ENCODE measurements around the gene SPSB2.

GRCh38 chr12:6833189-6833890, 39.8 kb downstream of the SPSB2 start:
- no peak for TF ChIP-seq CTCF (conservative IDR thresholded peaks at IDR 0.05; ENCODE audit: low read depth in 2 of 2)
- TF ChIP-seq ZNF331 (CRISPR knock-in tag; IDR thresholded peaks at IDR 0.05; ENCODE audit: low read depth), result no peak
- TF ChIP-seq EZH2 (IDR thresholded peaks at IDR 0.05; ENCODE audit: low read depth, unreplicated experiment), result no peak
- no peak for TF ChIP-seq EZH2phosphoT487 (IDR thresholded peaks at IDR 0.05; ENCODE audit: unreplicated experiment)
- no peak for TF ChIP-seq POLR2AphosphoS5 (IDR thresholded peaks at IDR 0.05; ENCODE audit: low read depth)
- no peak for TF ChIP-seq CREB1 (CRISPR knock-in tag; IDR thresholded peaks at IDR 0.05; ENCODE audit: low read depth)
- TF ChIP-seq REST (IDR thresholded peaks at IDR 0.05; ENCODE audit: unreplicated experiment), result no peak

Data from GM23338 (cell line).